ENCODE results near the gene MVD. TPM values are rescaled to one million over a fixed set of nuclear protein-coding genes. Genes with fewer than 3 reads are reported as not detected.

MVD gene
- total and polyA plus RNA-seq, 2 of the 13 experiments (the other 11 are each of a cell fraction or from before 2014, with no cell fraction given), result 28.1 to 187 TPM

- TF ChIP-seq ZHX1 (CRISPR knock-in tag; IDR thresholded peaks at IDR 0.05; ENCODE audit: low read depth), result peak; percentile 90
- TF ChIP-seq ZMAT5 (CRISPR knock-in tag; IDR thresholded peaks at IDR 0.05; ENCODE audit: borderline replicate concordance, low read depth), result no peak
- TF ChIP-seq ZNF12 (CRISPR knock-in tag; IDR thresholded peaks at IDR 0.05), result 0 out of 2 replicates have a peak, but pooled peaks have one; percentile 30
- no peak for TF ChIP-seq HHEX (CRISPR knock-in tag; IDR thresholded peaks at IDR 0.05)
- peak; percentile 80 for TF ChIP-seq BHLHE40 (IDR thresholded peaks at IDR 0.05; ENCODE audit: low read length)
- TF ChIP-seq TCF12 (IDR thresholded peaks at IDR 0.05), result no peak
- TF ChIP-seq TCF12 (CRISPR knock-in tag; IDR thresholded peaks at IDR 0.05), result no peak
- TF ChIP-seq ELF4 (CRISPR knock-in tag; IDR thresholded peaks at IDR 0.05; ENCODE audit: borderline replicate concordance), result 0 out of 2 replicates have a peak, but pooled peaks have one; percentile 64
- no peak; the same call in 1 of the 2 replicates for TF ChIP-seq ZMYM3 (CRISPR knock-in tag; IDR thresholded peaks at IDR 0.05)
- TF ChIP-seq TOE1 (CRISPR knock-in tag; IDR thresholded peaks at IDR 0.05), result peak; percentile 82
- TF ChIP-seq ZNF317 (CRISPR knock-in tag; IDR thresholded peaks at IDR 0.05), result no peak; the same call in 1 of the 2 replicates
- TF ChIP-seq MNT (IDR thresholded peaks at IDR 0.05), result peak; percentile 82
- TF ChIP-seq ZNF639 (CRISPR knock-in tag; conservative IDR thresholded peaks at IDR 0.05), result peak; percentile 56
- TF ChIP-seq ZFP91 (CRISPR knock-in tag; IDR thresholded peaks at IDR 0.05; ENCODE audit: borderline replicate concordance), result peak; percentile 92
- TF ChIP-seq SMAD9 (CRISPR knock-in tag; IDR thresholded peaks at IDR 0.05), result 0 out of 2 replicates have a peak, but pooled peaks have one; percentile 72
- TF ChIP-seq ZSCAN21 (CRISPR knock-in tag; IDR thresholded peaks at IDR 0.05; ENCODE audit: borderline replicate concordance), result peak; percentile 97
- peak; percentile 97 for TF ChIP-seq ZNF674 (CRISPR knock-in tag; IDR thresholded peaks at IDR 0.05; ENCODE audit: low read depth)
- 0 out of 2 replicates have a peak, but pooled peaks have one; percentile 45 for TF ChIP-seq ZBTB34 (CRISPR knock-in tag; IDR thresholded peaks at IDR 0.05)
- TF ChIP-seq SMYD3 (CRISPR knock-in tag; IDR thresholded peaks at IDR 0.05), result peak; percentile 70; the same call in 1 of the 2 replicates
- peak; percentile 79; the same call in 1 of the 2 replicates for TF ChIP-seq KAT7 (CRISPR knock-in tag; IDR thresholded peaks at IDR 0.05; ENCODE audit: borderline replicate concordance)
Observed at GRCh38 chr16:88662843-88663606, at the start of gene MVD (continued).

All from HepG2 (cell line).